ACHN (cell line): ENCODE results near the gene OR5AN1.

Source experiments
- DNase-seq: peaks from one replicate; pipeline ENCODE4 v3.0.0-alpha.2; 2015
- in situ Hi-C: cut with HindIII; loops from 2 replicates; pipeline ENCODE4 v1.10.0; 2017; ENCODE audit warnings: low sequenced_read_pairs, low pct_ligation_motif_present, low pct_unique_long_range_greater_than_20kb

The OR5AN1 gene

DNA sequence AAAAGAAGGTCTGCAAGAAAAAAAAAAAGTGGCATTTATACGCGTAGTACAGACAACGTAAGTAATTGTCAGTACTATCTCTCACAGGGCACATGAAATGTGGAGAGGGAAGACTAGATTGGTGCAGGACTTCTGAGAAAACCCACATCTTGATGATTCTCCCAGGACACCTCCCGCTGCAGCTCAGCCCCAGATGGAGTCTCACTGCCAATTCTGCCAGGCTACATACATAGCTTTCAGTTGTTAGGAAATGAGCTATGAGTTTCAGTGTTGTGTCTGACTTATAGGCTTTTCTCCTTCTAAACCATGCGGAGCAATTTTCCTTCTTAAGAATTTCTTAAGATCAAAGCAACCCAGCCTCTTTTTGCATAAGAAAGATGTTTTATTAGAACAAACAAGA, 57.9 kb downstream of the OR5AN1 start:
- no peak for DNase-seq
- in situ Hi-C loops: no loop called here

DNA sequence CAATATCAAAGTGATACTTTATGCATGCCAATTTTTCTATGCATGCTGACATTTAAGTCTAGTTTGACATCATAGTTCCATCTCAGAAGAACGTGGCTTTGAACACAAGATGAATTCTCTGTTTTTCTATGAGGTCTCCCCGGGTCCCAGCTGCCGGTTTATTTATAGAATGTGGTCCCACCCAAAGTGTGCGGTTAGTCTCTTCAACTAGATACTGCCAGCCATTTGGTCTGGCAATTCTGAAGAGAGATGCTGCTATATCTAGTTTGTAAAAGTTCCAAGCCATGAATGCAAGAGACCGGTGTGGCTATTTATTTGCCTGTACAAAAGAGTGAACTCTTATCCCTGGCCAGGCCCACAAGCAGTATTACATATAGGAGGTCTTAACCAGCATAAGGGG, 58.3 kb downstream of the OR5AN1 start:
- no peak for DNase-seq
- in situ Hi-C loops: no loop called here

DNA sequence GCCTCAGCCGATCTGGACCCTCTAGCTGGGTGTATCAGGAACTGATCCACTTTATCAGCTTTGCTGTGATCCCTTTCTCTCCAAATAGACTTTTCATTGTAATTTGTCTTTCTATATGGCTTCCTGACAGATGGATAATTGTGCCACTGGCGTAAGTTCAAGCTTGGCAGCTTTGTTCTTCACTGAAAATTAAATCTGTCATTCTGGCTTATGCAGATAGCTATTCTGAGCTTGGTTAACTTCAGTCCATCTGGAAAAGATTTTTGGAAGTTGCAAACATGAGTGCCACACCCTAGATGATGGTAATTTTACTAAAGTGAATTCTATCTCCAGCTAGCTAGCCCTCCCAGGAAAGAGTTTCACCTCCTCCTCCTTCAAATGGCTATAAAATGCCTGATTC, 59.5 kb downstream of the OR5AN1 start:
- in situ Hi-C loops: no loop called here
- DNase-seq: no peak
